Activated T-cell treated with anti-CD3 and anti-CD28 coated beads, Interleukin-2, amount 50 U/mL, for 1 hour (primary cell): ENCODE measurements around the gene GNG4.

Experiments
- DNase-seq: peaks from one replicate; pipeline ENCODE4 v3.0.0-alpha.2; 2020

Gene GNG4

DNA sequence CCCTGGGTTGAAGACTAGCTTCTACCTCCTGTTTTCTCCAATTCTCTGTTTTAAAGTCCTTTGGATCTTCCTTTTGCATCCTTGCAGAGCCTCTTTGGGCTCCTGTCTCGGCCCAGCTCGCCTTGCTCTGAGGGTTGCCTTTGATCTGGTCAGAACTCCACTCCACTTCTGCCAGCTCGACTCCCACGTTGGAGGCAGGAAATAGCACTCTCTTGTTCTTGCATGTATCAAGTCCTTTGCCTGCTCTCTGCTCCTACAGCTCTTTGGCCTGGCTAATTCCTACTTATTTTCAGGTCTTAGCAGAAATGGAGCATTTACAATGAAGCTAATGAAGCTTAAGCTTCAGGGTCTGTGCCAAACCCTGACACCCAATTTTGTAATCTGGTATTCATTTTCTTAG lies 124.3 kb downstream of the GNG4 start:
- no peak for DNase-seq

DNA sequence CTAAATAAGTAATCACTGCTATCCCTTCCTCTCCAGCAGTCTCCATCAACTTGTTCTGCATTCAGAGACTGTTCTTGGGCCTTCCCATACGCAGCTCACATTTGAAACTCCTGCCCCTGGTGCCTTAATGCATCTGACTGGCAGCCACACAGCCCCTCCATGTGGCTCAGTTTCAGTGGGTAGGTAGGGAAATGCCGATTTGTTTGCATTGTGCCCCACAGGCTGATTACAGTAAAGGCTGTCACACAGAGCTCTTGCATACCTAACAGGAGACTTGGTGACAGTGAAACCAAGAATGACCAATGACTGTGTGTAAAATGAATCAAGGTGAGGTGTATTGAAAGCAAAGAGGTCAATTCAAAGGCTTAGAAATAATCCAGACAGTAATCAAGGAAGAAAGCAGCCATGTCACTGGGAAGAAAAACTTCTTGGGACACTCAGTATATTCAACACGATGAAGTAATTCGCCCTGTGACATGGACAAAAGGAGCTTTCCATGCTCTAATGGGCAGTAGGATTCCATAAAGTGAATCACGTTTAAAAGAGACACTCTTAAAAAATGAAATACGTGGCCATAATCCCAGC lies 132.6 kb downstream of the GNG4 start:
- no peak for DNase-seq

DNA sequence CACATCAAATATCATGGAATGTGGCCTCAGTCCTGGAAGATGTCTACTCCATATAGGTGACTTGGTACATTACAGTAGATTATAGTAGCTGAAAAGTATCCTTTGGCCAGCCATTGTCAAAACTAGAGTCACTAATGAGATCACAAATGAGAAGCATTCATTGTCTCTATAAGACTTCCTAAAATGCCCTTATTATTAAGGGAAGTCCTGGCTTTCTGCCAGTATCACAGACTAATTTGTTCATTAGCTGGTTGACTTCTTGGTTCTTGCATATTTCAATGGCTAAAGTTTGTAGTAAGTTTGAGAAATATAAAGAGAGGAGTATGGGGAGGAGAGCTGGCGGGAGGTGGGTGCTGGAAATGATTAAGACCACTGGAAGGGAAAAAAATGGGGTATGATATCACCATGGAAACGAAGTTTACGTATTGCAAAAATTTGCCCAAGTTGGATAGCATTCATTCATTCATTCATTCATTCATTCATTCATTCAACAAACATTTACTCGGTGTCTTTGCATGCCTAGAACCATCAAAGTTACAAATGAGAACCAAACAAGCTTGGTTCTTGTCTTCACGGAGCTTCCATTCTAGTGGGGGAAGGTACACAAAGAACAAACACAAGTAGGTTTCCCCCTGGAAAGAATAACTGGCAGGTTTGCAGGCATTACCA lies 133.6 kb downstream of the GNG4 start:
- no peak for DNase-seq

DNA sequence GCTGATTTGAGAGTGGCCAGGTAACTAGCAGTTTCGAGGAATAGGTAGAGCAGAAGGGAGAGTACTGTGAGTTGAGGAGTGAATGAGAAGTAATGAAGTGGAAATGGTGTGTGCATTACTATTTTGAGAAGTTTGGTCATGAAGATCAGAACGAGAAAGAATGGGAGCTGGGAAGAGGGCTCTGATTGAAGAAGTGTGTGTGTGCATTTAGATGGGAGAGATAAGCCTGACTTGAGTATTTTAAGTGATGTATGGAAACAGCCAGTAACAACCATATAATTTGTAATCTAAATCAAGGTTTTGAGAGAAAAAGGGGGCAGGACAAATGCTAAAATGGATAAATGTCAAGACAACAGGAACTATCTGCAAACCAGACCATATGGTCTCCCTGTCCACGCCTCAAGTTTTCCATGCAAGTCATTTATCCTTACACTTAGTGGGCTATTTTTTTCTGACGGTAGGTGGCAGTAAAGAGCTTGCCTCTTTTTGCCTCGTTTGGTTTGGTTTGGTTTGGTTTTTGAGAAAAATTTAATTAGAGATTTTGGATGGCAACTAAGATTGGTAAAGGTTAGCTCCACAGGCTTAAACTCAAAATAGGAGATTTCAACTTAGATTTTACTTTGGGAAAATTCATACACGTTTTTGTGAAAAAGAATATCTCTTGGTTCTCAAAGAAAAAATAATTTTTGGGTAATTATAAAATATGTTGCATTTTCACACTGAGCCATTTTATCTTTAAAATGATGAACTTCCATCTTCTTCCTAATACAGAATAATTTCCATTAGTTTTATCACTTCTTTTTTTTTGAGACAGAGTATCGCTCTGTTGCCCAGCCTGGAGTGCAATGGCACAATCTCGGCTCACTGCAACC lies 135.9 kb downstream of the GNG4 start:
- no peak for DNase-seq

DNA sequence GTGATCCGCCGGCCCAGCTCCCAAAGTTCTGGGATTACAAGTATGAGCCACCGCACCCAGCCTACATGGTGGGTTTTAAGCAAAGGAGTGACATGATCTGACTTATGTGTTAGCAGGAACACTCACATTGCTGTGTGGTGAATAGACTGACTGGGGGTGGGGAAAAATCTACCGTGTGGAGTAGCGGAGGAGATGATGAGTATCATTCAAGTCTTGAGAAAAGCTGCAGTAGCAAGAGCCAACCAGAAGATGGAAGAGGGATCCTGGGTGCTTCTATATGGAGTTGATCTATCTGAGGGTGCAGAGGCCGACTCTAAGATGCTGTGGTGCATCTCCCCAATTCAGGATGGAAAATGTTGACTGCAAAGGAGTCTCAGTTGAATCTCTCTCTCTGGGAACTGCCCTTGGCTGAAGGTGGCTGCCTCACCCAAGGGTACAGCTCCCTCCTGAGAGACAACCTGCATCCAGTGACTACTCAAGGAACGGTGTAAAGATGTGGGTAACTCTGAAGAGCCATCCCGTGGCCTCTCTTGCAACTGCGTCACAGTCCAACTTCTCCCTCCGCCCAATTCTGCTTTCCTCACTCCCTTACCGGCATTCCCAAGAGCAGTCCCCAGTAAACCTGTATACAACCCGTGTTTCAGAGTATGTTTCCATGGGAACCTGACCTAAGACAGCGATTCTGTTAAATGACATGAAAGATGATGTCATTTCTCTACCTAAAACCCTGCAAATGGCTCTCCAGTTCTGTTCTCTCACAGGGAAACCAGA lies 137.9 kb downstream of the GNG4 start:
- DNase-seq: no peak

DNA sequence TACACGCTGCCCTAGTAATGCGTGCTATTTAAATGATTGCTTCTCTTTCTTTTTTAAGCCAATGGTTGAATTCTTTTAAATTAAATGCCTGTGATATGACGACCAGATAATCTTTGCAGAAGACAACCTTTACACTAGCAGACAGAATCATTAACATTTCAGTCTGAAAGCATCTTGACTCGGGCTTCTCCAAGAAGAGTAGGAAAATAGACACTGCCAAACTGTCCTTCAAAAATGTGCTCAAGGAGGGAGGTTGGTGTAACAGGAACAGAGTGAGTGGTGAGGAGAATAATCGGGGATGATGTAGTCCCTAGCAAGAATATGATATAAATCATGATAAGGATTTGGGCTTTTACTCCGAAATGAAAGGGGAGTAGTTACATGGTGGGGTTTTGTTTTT lies 138.8 kb downstream of the GNG4 start:
- DNase-seq: no peak

DNA sequence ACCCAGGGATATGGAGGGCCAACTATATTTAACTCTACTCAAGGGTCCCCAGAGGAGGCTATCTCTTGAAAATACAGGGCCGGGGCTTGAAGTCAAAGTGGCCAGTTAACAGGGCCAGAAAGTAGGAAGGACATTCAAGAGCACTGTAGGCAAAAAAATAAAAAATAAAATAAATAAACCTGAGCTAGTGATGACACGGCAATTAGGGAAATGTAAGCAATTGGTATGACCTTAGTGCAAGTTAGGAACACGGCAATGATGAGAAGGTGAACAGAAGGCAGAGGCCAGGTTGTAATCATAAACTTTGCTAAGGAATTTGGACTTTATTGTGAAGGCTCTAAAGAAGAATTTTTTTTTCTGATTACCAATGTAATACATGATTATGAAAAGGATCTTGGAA lies 142.0 kb downstream of the GNG4 start:
- DNase-seq: no peak

DNA sequence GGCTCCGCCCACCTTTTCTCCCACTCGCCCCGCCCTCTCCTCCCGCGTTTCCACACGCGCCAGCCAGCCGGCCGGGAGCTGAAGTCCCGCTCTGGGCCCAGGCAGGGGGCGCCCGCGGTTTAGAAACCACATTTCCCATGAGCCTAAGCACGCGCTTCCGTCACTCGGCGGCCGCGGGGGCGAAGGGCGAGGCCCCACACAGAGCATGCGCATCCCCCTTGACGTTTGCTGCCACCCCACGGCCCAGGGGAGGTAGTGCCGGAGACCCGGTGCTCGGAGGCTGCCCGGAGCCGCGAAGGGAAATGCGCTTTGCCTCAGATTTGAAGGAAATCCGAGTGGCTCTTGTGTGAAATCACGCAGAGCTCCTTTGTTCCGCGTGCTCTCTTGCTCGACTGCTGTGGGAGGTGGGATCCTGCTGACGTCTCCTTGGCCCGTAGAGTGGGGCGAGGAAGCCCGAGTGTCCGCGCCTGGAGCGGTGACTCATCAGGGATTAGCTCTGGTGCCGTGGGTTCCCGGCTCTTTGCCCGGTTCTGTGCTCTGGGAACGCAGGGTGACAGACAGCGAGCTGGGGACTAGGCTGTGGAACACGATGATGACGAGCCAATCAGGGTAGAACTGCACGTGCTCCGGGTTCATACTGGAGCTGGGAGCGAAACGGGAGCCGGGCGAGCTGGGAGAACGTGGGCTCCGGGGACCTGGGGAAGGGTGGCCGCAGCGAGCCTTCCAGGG lies 144.9 kb downstream of the GNG4 start:
- DNase-seq: peak; percentile 97

DNA sequence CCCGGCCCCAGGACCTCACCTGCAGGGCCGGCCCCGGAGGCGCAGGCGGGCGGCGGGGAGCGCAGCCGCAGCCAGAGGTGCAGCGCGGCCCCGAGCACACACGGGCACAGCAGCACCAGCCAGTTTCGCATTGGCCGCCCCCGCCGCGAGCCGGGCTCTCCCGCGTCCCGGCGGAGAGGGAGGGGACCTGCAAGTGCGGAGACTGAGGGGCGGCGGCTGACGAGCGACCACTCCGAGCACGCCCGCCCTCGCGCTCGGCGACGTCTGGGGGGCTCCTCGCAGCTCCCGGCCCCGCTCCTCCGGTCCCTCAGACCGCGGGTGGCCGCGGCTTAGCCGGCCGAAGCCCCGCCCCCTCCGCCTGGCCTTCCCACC lies 145.5 kb downstream of the GNG4 start, which contains the start of gene B3GALNT2:
Gene B3GALNT2 (minus strand): TSS at position 331 of the 372 bp plus-strand sequence. CDS start 200 bp downstream, at position 131.
- DNase-seq: no peak

DNA sequence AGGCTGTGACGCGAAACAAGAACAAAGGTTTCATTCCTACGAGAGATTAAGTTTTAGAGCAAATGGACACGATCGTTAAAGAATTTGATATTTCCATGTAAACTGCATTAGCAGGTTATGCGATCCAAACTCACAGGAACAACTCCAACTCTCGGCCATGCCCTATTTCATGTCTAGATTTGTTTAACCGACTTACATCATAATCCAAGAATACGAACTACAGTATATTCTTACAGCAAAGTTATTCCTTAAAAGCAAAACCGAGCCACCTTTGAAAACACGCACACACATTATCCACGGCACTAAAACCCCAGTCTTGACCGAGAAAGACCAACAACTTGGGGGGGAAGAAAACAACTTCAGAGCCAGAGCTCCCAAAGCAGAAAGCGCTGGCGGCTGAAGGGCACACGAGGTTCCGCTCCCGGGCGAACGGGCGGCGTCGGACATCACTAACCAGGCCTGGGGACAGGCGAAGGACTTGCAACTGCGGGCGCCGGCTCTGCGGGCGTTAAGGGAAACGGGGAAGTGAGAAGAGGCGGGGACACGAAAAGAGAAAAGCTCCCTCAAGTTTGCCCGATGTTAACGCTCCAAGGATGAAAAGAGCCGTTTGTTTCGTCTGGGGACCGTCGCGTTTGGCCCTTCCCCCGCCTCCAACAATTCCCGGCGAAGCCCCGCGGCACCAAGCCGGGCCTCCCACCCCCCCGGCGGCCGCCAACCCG lies 146.0 kb downstream of the GNG4 start:
- DNase-seq: no peak

DNA sequence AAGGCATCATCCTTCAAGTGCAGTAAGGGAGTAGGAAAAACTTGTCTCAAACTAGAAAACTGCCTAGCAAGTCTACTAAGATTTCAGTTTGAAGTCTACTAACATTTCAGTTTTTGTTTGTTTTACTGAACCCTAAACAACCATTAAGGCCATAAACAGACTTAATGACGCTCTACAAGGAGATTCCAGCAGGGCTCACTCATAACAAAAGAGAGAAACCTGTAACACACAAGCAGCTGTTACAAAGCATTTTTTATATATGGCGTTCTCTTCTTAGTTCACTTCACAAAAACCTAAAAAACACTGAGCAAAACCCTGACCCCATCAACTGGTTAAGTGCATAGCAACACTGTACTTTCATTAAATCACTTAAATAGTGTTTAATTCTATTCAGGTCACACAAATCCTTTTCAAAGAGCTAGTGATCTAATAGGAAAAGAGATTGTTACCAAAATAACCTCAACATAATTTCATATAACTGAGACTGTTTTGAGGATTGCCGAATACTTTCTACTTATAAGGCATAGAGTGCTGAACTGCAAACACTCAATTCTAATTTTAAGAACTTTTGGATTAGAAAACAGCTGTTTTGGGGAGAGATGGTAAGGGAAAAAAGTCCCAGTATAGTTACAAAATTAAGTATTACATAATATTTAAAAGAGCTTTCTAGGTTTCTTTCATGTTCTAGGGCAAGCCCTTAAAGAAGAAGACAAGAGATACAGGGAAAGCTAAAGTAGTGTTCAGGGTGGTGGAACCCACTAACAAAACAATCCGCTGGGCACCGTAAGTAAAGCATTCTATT lies 146.8 kb downstream of the GNG4 start:
- no peak for DNase-seq

DNA sequence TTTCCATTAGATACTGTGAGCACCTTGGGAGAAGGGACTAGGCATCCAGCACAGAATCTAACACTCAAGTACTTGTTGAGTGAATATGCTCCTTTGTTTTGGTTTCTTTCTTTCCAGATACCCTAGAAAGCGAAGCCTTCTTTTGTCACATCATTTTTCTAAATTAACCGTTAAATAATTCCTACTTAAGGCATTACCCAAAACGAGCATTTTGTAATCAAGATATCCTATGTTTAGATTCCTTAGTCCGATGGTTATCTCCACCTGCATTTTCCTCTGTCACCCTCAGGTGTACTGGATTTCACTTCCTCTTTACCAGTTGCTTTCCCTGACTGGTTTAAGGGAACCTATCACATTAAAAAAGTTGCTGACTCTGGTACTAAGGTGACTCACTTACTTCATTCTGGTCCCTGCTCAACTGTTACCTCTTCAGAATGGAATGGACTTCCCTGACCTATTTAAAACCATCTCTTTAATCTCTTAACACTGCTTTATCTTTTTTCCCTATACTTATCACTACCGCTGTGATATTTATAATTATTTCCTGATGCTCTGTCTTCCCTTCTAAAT lies 148.5 kb downstream of the GNG4 start:
- no peak for DNase-seq
